Hepatocyte (in vitro differentiated cells): Measurements from ENCODE around the gene TCFL5.

Experiments used
- CTCF ChIP-seq: fragments of 200-600 bp; sonication (generic); IDR thresholded peaks from 2 replicates; pipeline ENCODE4 v1.5.1; 2016; ENCODE audit warnings: antibody characterized with exemption, mild to moderate bottlenecking; ENCODE audit not compliant: poor library complexity
- EZH2 ChIP-seq: fragments of 200-600 bp; sonication (generic); IDR thresholded peaks from 2 replicates; pipeline ENCODE4 v1.6.1; 2016; ENCODE audit warnings: antibody characterized with exemption, mild to moderate bottlenecking, borderline replicate concordance
- EZH2phosphoT487 ChIP-seq: fragments of 200-600 bp; sonication (generic); IDR thresholded peaks from one replicate; pipeline ENCODE4 v1.6.1; 2018; ENCODE audit warnings: antibody characterized with exemption, mild to moderate bottlenecking, low read depth, moderate library complexity; ENCODE audit not compliant: unreplicated experiment, severe bottlenecking

- no peak for TF ChIP-seq CTCF
- no peak for TF ChIP-seq EZH2
- TF ChIP-seq EZH2phosphoT487 = no peak
Observed at GRCh38 chr20:62845416-62846160, 16.0 kb downstream of the TCFL5 start.
